Measurements from ENCODE around the gene DLG4.

The DLG4 gene

DNA sequence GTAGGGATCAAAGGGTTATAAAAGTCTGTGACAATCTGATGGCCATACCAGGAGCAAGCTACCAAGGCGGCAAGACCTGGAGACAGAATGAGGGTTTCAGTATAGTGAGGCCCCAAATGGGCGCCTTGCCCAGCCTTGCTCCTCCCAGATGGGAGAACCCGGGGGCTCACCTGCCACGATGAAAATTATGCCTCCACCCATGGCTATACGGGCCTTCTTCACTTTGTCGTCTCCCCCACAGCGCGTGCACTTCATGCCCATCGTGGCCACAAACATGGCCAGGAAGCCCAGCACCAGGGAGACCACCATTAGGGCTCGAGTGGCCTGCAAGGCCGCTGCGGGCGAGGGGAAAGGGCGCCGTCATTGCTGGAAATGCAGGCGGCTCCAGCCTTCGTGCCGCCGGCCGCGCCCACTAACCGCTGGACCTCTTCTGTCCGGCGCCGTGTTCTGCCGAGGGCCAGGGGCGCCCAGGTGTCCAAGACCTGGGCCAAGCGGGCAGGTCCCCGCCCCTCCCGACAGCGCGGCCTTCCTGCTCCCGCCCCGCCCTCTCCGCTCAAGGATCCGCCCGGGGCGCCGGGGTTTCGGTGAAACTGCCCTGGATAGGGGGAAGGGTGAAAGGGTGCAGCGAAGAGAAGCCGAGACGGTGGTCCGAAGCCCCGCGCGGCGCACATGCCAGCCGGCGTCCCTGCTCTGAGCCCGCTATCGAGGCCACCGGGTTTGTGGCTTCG, 41.2 kb upstream of the DLG4 start:
- DNase-seq (ENCODE audit: extremely low read depth, low read depth), result no peak
- TF ChIP-seq, protein P1, sequence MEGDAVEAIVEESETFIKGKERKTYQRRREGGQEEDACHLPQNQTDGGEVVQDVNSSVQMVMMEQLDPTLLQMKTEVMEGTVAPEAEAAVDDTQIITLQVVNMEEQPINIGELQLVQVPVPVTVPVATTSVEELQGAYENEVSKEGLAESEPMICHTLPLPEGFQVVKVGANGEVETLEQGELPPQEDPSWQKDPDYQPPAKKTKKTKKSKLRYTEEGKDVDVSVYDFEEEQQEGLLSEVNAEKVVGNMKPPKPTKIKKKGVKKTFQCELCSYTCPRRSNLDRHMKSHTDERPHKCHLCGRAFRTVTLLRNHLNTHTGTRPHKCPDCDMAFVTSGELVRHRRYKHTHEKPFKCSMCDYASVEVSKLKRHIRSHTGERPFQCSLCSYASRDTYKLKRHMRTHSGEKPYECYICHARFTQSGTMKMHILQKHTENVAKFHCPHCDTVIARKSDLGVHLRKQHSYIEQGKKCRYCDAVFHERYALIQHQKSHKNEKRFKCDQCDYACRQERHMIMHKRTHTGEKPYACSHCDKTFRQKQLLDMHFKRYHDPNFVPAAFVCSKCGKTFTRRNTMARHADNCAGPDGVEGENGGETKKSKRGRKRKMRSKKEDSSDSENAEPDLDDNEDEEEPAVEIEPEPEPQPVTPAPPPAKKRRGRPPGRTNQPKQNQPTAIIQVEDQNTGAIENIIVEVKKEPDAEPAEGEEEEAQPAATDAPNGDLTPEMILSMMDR (IDR thresholded peaks at IDR 0.05; ENCODE audit: low read depth, low read length), result no peak

DNA sequence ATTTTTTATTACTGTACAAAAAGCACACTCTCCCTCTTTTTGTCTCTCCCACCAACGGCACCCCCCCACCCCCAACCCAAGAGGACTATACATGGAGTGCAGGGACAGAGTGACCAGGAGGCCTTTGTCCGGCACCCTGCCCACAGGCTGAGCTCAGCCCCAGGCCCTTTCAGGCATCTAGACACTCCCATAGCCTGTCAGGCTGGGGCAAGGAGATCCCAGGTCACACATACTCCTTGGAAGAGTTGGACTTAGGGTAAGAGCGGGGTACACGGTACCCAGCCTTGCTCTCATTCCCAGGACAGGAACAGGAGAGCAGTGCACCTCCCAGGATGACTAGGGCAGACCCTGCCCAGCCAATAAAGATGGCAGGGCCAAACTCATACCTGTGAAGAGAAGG, 40.5 kb upstream of the DLG4 start:
- no peak for DNase-seq (ENCODE audit: extremely low read depth, low read depth)
- TF ChIP-seq, protein P1 (IDR thresholded peaks at IDR 0.05; ENCODE audit: low read depth, low read length), result no peak

DNA sequence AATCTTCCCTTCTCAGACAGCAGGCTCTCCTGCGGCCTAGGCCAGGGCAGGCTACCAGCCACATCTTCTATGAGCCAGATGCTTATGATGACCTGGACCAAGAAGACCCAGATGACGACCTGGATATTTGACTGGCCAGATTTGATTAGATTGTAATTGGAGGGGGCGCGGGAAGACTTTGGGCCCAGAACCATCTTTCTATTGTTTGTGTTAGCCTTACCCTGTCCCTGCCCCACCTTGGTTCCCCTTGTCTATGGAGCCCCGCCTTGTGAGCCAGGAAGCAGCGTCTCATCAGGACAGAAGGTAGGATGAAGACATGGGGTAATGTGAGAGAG, 39.9 kb upstream of the DLG4 start:
- TF ChIP-seq, protein P1 (IDR thresholded peaks at IDR 0.05; ENCODE audit: low read depth, low read length), result no peak
- no peak for DNase-seq (ENCODE audit: extremely low read depth, low read depth)

DNA sequence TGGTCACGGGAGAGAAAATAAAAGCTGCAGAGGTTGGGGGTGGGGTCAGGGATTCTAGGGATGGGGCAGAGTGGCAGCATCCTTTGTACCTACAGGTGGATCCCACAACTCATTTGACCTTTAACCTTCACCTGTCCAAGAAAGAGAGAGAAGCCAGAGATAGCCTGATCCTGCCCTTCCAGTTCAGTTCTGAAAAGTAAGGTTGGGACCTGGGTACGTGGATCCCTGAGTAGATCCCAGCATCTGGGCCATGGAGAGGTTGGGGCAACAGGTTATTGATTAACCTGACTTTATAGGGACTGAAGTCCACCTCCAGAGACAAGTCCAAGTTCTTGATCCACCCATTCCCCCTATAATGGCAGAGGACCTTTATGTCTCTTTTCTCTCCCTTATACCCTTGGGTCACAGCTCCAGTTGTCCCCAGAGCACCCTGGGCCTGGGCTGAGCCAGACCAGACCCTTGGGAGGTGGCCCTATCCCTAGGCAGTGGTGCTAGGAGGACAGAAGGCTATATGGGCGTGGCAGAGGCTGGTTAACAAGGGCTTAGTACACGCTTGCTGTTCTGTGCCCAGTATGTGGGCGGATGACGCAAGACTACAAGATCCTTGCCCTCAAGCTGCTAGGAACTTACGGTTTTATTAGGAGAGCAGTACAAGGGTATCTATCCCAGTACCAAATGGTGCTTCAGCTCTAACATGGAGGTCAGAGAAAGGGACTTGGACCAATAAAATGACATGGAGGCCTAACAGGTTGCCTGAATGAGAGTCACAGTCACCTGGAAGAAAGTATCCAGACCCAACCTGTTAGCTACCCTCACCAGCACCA, 39.3 kb upstream of the DLG4 start:
- TF ChIP-seq, protein P1 (IDR thresholded peaks at IDR 0.05; ENCODE audit: low read depth, low read length), result no peak

DNA sequence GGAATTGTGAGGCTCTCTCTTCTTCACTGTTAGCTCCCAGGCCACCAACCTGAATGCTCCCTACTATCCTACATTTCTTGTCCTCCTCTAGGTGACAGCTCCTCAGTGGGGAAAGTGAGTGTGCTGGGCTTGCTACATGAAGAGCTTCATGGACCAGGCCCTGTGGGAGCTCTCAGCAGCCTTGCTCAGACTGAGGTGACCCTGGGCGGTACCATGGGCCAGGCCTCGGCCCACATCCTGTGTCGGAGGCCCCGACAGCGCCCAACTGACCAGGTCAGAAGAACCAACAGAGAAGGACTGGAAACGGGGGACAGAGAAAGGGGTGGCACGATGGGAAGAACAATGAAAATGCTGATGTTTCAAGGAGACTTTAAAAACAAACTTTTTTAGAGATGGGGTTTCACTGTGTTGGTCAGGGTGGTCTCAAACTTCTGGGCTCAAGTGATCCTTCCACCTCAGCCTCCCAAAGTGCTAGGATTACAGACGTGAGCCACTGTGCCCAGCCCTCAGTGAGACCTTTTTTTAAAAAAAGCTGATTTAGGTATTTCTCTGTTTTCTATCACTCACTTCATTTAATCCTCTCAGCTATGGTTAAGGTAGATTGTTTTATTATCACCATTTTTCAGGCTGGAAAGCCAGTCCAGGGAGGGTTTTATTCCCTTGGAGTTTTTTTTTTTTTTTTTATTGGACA, 37.3 kb upstream of the DLG4 start:
- DNase-seq (ENCODE audit: extremely low read depth, low read depth), result no peak

More for the DNA sequence above, 39.3 kb upstream of the DLG4 start:
- no peak for DNase-seq (ENCODE audit: extremely low read depth, low read depth)

DNA sequence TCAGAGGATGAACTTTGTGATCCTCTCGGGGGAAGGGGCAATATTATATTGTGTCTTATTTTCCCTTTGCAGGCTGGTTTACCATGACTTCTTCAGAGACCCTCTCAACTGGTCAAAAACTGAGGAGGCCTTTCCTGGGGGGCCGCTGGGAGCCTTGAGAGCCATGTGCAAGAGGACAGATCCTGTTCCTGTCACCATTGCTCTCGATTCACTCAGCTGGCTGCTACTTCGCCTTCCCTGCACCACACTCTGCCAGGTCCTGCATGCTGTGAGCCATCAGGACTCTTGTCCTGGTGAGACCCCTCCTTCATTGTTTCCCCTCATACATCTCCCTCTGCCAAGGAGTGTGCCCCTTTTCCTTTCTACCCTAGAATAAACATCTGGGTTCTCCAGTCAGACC, 34.9 kb upstream of the DLG4 start:
- DNase-seq (ENCODE audit: extremely low read depth, low read depth), result no peak
- TF ChIP-seq, protein P1 (IDR thresholded peaks at IDR 0.05; ENCODE audit: low read depth, low read length), result no peak

More for the DNA sequence above, 37.3 kb upstream of the DLG4 start:
- TF ChIP-seq, protein P1 (IDR thresholded peaks at IDR 0.05; ENCODE audit: low read depth, low read length), result no peak

DNA sequence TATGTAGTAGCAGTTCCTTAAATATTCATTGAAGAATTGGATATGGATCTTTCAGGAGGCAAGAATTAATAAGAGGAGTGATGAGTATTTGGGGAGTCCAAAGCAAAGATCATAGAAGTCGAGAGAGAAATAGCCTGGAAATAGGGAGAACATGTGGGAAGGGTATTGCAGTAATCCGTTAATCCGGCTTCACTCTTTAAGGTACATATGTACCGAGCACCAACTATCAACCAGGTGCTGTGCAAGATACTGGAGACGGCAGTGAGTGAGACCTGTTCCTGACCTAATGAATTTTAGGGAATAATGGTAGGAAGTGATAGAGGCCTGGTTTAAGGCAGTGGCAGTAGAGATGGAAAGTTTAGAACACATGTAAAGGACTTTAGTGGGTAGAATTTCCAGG, 33.4 kb upstream of the DLG4 start:
- no peak for DNase-seq (ENCODE audit: extremely low read depth, low read depth)
- TF ChIP-seq, protein P1 (IDR thresholded peaks at IDR 0.05; ENCODE audit: low read depth, low read length), result no peak
